Calu3 (cell line): Measurements from ENCODE around the gene PBRM1. TPM values are rescaled to one million over a fixed set of nuclear protein-coding genes. Genes with fewer than 3 reads are reported as not detected.

Experiments used
- BruUV-seq: library from RNA; stranded (reverse); fragments of 400-500 nt; replicated peaks from 2 replicates; lab custom pipeline; 2021; lab: Mats Ljungman, UMichigan
- CTCF ChIA-PET: fragments of 300-600 bp; sonication (Branson Sonifier 250); formaldehyde crosslinking; loops from one replicate; lab custom pipeline; 2022; ENCODE audit warnings: antibody characterized with exemption; lab: Charles Lee
- DNase-seq: peaks from one replicate; pipeline ENCODE4 v3.0.0; 2022
- H3K27ac Mint-ChIP-seq: one replicate; pipeline ENCODE4 v1.8.0; 2022; ENCODE audit warnings: mixed read lengths; ENCODE audit not compliant: unreplicated experiment
- H3K27me3 Mint-ChIP-seq: one replicate; pipeline ENCODE4 v1.8.0; 2022; ENCODE audit warnings: mixed read lengths; ENCODE audit not compliant: unreplicated experiment
- H3K36me3 Mint-ChIP-seq: one replicate; pipeline ENCODE4 v1.8.0; 2022; ENCODE audit warnings: mild to moderate bottlenecking, moderate library complexity, mixed read lengths; ENCODE audit not compliant: insufficient read depth, unreplicated experiment
- H3K4me1 Mint-ChIP-seq: one replicate; pipeline ENCODE4 v1.8.0; 2022; ENCODE audit warnings: mild to moderate bottlenecking, low read depth, mixed read lengths; ENCODE audit not compliant: unreplicated experiment
- H3K4me3 Mint-ChIP-seq: one replicate; pipeline ENCODE4 v1.8.0; 2022; ENCODE audit warnings: mild to moderate bottlenecking, low read depth, moderate library complexity, mixed read lengths; ENCODE audit not compliant: unreplicated experiment
- H3K9me3 Mint-ChIP-seq: one replicate; pipeline ENCODE4 v1.8.0; 2022; ENCODE audit warnings: low read depth, mixed read lengths; ENCODE audit not compliant: unreplicated experiment
- intact Hi-C: fragments of 100-400 bp; cut with micrococcal nuclease; formaldehyde crosslinking; loops from one replicate; pipeline ENCODE4 v1.10.0; 2022; ENCODE audit not compliant: unreplicated experiment
- total RNA-seq: library from RNA; stranded (reverse); gene quantifications from 2 replicates; pipeline ENCODE4 v1.2.3, GENCODE V29; 2022
- TF ChIP-seq, protein P1 (sequence below): fragments of 200-600 bp; IDR thresholded peaks from one replicate; pipeline ENCODE4 v1.8.0; 2022; ENCODE audit warnings: antibody characterized with exemption; ENCODE audit not compliant: unreplicated experiment

PBRM1 gene
- total RNA-seq, 1 experiment from 2014 or later = 54.9 TPM

DNA sequence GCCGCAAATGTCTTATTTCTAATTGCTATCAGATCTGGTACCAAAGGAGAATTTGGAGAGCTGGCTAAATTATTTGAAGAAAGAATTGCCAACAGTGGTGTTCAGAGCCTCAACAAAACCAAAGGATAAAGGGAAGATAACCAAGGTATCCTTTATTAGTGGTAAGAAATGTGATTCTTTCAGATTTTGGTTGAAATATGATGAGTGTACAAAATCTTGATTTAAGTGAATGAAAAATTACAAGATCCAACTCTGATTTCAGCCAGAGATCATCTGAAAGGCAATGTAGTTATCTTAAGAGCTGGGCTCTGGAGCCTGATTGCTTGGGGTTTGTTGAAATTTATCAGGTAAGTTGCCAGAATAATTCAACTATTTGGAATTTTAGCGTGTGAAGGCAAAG is 4.8 kb upstream of the PBRM1 start:
- CTCF ChIA-PET = no interaction called here
- H3K4me3 Mint-ChIP-seq = no peak overlapping the region
- intact Hi-C loops = no loop called here
- peaks cover 95% of the 10 kb centered on the region for H3K36me3 Mint-ChIP-seq
- no TSS peak for BruUV-seq
- H3K4me1 Mint-ChIP-seq = peaks cover 19% of the 10 kb centered on the region
- TF ChIP-seq, protein P1, sequence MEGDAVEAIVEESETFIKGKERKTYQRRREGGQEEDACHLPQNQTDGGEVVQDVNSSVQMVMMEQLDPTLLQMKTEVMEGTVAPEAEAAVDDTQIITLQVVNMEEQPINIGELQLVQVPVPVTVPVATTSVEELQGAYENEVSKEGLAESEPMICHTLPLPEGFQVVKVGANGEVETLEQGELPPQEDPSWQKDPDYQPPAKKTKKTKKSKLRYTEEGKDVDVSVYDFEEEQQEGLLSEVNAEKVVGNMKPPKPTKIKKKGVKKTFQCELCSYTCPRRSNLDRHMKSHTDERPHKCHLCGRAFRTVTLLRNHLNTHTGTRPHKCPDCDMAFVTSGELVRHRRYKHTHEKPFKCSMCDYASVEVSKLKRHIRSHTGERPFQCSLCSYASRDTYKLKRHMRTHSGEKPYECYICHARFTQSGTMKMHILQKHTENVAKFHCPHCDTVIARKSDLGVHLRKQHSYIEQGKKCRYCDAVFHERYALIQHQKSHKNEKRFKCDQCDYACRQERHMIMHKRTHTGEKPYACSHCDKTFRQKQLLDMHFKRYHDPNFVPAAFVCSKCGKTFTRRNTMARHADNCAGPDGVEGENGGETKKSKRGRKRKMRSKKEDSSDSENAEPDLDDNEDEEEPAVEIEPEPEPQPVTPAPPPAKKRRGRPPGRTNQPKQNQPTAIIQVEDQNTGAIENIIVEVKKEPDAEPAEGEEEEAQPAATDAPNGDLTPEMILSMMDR = no peak
- no peaks in the 10 kb centered on the region for H3K27me3 Mint-ChIP-seq
- no peak overlapping the region for H3K27ac Mint-ChIP-seq
- H3K9me3 Mint-ChIP-seq = no peaks in the 10 kb centered on the region
- no peak for DNase-seq

- Mint-ChIP-seq H3K36me3 (peaks cover 94% of the 10 kb centered on the region), H3K27me3 (no peaks in the 10 kb centered on the region), H3K4me3 (no peak overlapping the region), H3K9me3 (no peaks in the 10 kb centered on the region), H3K4me1 (peaks cover 19% of the 10 kb centered on the region), H3K27ac (no peak overlapping the region)
- intact Hi-C loops = loop anchor here (10.0 kb wide), 1 partner anchor 154 kb away; the partner anchor contains the start of genes NT5DC2 and UQCC5
- TF ChIP-seq, protein P1 = no peak
- no peak for DNase-seq
- BruUV-seq = no TSS peak
- CTCF ChIA-PET = no interaction called here
These were observed 3.4 kb upstream of the PBRM1 start for GRCh38 chr3:52689151-52689550.

- Mint-ChIP-seq H3K4me1 (peaks cover 12% of the 10 kb centered on the region), H3K9me3 (no peaks in the 10 kb centered on the region), H3K4me3 (no peak overlapping the region), H3K36me3 (peaks cover 85% of the 10 kb centered on the region), H3K27ac (no peak overlapping the region), H3K27me3 (no peaks in the 10 kb centered on the region)
- intact Hi-C loops = loop anchor here (10.0 kb wide), 1 partner anchor 153 kb away; the partner anchor contains the start of genes NT5DC2 and UQCC5
- DNase-seq = no peak
- BruUV-seq = no TSS peak
- CTCF ChIA-PET = no interaction called here
- TF ChIP-seq, protein P1 = no peak
These were observed 2.6 kb upstream of the PBRM1 start for GRCh38 chr3:52688266-52688665.

DNA sequence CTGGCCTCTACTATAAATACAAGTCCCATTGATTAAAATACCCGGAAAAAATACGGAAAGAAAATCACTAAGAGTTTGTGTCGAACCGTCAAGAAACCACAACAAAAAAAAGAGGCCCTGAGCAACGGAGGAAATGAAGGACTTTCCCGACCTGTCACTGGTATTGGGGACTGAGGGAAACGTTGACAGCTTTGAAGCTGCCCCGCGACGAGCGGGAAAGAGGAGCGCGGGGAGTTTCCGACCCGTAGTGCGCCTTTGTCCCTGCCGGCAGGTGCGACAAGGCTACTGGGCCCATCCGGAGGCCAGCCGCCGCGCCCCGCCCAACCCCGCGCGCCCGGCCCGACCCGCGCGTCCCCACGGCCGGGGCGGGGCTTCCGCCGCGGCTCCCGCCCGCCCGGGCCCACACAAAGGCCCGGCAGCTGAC is 416 bp downstream of the PBRM1 start:
- Mint-ChIP-seq H3K9me3 (no peaks in the 10 kb centered on the region), H3K4me1 (peaks cover 24% of the 10 kb centered on the region), H3K27me3 (no peaks in the 10 kb centered on the region), H3K27ac (peak overlapping the region; percentile 97), H3K4me3 (peak overlapping the region; percentile 92), H3K36me3 (peaks cover 69% of the 10 kb centered on the region)
- no TSS peak for BruUV-seq
- intact Hi-C loops = loop anchor here (10.0 kb wide), 1 partner anchor 150 kb away; the partner anchor contains the start of genes NT5DC2 and UQCC5
- CTCF ChIA-PET = no interaction called here
- TF ChIP-seq, protein P1 = no peak
- DNase-seq = peak; percentile 88
